Fibroblast of peridontal ligament (primary cell): ENCODE results near the gene CDK11A.

ENCODE experiments used
- DNase-seq: peaks from one replicate; pipeline ENCODE4 v3.0.0-alpha.2; 2010; ENCODE audit errors: extremely low read depth

Gene CDK11A

DNA sequence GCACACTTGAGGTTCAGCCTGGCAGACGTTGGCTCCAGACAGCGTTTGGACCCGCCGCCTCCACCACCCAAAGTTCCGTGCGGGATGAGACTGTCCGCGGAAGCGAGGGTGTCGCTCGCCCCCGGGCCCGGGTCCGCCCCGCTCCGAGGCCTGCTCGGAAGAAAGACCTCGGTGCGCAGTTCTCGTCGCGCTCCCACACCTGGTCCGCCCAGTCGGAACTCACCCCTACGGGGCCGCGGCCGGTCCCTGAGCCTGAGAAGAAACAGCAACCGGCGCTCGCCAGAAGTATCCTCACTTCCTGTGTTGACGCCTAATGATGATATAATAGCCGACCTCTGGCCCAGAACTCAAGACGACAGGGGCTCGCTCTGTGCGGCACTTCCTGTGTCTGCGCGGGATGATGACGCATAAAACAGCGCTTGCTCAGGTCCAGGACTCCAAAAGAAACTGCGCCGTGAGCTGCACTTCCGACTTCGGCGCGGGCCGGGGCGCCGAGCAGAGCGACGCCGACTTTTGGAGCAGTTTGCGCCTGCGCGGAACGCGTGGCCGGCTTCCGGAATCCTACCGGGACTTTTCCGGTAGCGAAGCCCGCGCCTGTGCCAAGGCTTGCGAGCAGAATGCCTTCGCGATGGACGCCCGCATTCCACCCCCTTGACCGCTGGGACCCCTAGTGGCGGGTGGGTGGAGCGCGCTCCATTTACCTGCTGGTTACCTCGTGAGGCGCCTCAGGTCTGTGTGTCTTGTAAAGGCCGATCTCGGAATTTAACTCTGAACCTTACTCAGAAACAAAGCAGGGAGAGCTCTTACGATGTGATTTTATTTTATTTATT is at the start of gene CDK11A:
Gene CDK11A, minus strand, starts transcription at position 323 of the 830 bp plus-strand sequence. CDS start 1,539 bp downstream, outside the sequence.
- peak; percentile 100 for DNase-seq

DNA sequence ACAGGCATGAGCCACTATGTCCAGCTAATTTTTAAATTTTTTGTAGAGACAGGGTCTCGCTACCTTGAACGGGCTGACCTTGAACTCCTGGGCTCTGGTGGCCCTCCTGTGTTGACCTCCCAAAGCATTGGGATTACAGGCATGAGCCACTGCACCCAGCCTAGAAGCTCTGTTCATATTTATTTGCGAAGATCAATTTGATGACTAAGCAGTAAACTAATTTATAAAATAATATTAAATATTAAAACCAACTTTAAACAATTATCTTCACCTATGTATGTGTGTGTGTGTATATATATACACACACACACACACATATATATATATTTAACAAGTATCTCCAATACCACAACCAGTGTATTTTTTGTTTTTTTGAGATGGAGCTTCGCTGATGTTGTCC is 49.7 kb upstream of the CDK11A start:
- no peak for DNase-seq

DNA sequence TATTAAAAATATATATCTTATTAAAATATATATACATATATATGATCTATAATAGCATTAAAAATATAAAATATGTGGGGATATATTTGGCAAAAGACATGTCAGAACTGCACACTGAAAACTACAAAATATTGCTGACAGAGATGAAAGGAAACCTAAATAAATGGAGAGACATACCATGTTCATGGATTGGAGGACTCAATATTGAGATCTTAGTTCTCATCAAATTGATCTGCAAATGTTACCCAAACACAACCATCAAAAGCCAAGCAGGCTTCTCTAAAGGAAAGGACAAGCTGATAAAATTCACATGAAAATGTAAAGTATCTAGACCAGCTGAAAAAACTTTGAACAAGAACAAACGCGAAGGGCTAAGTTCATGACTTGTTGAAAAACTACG is 46.9 kb upstream of the CDK11A start:
- DNase-seq: no peak

DNA sequence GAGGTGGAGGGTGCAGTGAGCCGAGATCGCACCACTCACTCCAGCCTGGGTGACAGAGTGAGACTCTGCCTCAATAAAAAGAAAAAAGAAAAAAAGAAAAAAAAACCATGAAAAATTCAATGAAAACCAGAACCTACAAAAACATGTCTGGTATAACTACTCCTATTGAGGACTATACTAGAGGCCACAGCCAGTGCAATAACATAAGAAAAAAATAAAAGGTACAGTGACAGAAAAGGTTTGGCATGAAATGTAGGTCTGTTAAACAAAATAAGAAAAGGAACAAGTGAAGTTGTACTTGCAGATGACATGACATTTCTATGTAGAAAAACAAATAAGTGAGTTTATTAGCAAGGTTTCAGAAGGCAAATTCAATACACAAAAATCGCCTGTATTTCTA is 45.9 kb upstream of the CDK11A start:
- DNase-seq: no peak

DNA sequence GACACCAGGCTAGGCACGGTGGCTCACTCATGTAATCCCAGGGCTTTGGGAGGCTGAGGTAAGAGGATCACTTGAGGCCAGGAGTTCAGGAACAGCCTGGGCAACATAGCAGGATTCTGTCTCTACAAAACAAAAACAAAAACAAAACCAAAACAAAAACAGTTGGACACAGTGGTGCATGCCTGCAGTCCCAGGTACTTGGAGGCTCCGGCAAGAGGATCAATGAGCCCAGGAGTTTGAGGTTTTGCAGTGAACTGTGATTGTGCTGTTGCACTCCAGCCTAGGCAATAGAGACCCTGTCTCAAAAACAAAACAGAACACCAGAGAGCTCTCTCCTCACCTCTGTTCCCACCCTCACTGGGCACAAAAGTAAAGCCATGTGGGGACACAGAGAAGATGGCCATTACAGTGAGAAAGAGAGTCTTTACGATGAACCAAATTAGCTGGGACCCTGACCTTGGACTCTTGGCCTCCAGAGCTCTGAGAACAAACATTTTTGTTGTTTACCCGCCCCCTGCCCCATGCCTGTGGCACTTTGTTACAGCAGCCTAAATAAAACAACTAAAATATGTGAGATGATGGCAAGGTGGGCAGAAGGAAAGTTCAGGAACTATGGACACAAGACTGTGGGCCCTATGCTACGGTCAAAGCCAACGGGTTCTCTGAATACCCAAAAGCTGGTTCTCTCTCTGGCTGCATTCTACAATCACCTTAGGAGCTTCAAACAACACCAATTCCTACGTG is 44.3 kb upstream of the CDK11A start:
- DNase-seq: no peak

DNA sequence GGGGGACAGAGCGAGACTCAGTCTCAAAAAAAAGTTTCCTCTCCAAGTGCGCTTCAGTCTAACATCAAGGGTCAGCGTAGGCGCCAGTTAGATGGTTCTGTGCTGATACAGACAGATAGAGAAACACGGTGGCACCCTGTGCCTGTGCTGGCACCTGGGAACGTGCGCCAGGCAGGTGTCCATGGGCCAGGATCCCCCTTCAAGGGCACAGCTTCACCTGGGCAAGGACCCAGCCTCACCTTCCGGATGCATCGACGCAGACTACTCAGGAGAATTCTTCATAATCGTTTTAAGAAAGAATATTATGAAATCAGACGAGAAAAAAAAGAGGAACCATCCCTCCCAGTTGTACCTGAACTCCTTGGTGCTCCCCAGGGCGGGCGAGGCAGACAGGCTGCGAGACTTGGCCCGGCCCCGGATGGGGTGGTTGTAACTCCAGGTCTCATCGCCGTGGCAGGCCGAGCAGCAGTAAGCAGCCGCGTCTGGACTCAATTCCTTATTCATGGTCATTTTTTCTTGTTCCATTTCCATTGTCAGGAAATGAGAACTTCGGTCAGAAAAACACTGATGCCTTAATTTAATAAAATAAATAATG is 40.8 kb upstream of the CDK11A start:
- no peak for DNase-seq

DNA sequence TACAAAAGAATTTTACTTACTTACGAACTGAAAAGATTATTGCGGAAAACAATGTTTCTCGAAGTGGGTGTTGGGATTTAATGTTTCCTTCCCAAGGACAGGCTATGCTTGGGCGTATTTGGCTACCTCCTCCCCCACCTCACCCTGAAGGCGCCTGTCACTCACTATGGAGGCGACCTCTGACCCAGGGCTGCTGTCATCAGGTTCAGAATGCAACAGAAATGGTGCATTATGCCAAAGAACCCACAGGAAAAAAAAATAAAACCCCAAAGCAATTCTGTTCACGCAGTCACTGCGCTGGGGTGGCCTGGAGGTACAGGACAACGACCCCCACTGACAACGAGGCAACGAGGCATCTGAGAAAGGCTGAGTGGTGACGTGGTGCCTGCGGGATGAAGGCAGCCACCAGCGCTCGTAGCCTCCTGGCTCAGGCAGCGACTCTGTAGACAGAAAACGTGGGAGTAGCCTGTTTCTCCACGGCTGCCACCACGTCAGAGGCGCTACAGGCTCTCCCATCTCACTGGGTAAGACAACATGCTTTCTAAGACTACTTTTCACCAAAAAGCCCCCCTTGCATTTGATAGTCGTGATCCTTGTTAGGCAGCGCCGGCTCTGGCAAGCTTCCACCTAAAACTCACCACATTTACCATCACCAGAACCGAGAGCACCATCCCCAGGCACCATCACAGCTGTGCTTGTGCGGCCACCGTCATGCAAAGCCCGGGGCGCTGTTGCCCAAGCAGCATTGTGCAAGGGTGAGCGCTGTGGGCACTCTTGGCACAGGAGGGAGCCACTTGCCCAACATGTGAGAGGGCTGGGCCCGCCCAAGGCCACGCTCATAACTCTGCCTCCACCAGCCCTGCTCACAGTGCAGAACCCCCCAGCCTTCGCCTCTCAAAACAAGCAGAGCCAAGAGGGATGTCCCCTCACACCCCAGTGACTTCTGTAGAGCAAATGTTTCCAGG is 39.8 kb upstream of the CDK11A start:
- no peak for DNase-seq

DNA sequence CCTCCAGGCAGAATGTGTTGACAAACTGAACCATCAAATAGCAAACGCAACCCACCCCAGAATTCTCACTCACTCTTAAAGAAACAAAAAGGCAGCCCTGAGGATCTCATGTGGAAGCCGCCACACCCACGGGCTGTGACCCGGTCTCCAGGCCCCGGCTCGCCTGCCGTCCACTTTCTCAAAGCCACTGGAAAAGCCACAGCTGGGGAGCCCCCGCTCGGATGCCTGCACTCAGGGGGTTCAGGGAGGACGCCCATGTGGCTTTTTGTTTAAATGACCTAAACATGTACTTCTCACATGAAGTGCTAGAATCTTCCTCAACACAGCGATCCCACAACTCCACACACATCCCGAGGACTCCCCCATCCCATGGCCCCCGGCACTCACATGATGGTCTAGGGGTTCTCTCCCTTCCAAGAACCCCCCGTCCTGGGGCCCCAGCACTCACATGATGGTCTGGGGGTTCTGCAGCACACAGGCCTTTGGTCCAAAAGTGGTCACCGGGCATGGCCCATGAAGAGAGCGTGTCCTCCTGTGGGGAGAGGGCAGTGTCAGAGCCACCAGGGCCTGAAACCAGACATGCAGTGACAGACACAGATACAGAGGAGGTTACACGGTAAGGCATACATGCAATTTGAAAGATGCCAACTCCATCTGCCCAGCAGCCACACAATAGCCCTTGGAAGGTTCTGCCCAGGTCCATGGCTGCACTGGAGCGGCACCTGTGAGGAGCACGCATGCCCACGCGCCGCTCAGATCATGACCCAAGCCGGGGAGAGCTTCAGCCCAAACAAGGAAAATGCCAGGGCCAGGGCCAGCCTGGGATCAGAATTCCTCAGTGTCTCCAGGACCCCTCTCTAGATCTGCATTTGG is 37.6 kb upstream of the CDK11A start:
- DNase-seq: no peak

DNA sequence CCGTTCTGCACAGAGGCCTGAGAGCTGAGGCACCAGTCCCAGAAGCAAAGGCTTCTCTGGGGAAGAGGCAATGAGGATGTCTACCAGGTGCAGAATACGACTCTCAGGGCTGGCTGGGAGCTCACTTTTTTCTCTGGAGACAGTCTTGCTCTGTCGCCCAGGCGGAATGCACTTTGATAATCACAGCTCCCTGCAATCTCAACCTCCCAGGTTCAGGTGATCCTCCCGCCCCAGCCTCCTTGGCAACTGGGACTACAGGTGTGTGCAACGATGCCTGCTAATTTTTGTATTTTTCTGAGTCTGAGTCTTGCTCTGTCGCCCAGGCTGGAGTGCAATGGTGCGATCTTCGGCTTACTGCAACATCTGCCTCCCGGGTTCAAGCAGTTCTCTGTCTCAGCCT is 36.6 kb upstream of the CDK11A start:
- DNase-seq: no peak

DNA sequence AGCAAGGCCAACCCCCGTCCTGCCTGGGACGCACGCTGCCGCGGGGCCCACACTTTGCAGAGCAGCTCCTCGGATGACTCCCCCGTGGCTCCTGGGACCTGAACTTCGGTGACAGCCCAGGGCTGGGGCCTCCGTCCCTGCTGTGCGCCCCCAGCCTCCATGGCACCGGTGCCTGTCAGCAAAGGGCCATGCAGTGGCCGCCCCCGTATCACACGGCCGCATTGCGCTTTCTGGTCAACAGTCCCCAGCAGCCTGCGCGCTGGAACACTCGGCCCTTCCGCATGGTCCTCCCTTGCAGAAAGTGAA is 36.1 kb upstream of the CDK11A start:
- DNase-seq: no peak

DNA sequence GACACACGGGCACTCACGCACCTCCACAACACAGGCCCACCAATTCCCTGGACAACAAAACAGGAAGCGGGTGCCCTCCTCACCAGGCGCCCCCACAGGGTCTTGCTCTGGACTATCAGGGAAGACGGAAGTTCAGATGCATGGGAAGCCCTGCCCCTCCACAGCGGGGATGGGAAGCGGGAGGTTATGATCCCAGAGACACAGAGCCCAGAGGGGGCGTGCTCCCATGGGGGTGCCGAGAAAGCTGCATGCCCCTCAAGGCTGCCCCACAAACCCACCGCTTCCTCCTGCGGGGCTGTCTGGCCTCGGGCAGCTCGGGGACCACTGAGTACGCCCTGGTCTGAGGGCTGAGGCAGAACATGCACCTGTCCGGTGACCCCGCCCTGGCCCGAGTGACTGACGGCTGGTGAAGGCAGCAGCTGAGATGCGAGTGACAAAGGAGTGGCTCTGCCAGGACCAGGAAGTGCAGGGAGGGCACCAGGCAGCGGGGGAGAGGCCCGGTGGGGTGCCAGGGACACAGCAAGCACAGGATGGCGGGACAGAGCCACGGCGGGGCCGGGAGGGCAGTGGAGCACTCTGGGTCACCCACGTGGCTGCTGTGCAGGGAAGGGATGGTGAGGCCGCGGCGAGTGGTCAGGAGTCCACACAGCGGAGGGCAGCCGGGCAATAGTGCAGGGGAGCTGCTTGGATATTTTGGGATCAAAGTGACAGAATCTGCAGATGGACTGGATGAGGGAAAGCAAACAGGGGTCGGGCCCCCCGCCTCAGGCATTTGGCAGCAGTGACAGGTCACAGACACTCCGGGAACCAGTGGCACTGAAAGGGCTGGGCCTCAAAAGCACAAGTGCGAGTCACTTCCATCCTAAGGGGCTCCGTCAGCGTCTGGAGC is 35.5 kb upstream of the CDK11A start:
- DNase-seq: no peak

DNA sequence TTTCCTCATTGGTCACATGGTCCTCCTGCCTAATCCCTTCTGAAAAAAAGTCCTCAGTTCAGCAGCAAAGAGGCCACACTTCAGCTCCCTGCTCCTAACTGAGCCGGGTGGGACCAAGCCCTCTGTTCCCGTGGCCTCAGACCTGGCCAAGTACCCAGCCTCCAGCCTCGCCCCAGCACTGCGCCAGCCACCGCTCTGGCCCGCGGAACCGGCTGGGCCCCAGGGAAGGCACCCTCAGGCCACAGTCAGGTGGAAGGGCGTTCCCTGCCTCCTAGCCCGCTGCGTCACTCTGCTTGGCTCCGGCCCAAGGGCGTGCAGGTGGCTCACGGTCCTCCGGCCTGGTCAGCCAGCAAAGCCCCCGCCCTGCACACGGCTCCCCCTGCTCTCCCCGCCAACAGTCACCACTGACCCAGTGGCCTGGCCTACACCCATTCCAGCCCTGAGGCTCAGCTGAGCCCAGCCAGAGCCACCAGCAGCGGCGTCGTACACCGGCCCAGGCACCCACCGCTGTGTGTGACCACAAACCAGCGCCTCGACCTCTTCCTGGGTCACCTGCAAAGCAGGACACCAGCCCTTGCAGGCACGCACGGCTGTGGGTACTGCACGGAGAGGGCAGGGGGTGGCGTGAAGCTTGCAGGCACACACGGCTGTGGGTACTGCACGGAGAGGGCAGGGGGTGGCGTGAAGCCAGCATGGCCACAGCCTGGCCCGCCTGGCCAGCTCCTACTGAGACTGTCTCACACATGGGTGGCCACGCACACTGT is 34.7 kb upstream of the CDK11A start:
- DNase-seq: no peak

DNA sequence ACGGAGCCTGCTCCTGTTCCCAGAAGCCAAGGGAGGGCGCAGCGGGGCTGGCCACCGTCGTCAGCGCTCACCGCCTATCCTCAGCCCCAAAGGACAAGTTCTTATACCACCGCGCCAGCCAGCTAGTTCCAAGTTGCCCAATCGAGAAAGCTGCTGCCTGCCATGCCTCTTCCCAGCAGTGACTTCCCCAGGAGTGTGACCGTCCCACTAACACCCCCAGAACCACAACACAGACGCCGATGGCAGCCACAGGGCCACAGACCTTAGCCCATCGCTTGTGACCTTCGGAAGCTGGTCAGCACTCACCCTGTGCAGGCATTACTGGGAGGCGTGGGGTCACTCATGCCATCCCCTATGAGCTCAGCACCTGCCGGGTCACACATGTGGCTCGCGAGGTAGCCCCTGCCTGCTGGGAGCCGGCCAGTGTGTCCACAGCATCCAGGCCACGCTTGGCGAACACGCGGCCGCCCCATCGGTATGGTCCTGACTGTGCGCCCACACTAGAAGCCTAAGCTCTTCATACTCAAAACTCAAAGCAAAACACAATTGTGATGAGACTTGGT is 34.0 kb upstream of the CDK11A start:
- DNase-seq: no peak

DNA sequence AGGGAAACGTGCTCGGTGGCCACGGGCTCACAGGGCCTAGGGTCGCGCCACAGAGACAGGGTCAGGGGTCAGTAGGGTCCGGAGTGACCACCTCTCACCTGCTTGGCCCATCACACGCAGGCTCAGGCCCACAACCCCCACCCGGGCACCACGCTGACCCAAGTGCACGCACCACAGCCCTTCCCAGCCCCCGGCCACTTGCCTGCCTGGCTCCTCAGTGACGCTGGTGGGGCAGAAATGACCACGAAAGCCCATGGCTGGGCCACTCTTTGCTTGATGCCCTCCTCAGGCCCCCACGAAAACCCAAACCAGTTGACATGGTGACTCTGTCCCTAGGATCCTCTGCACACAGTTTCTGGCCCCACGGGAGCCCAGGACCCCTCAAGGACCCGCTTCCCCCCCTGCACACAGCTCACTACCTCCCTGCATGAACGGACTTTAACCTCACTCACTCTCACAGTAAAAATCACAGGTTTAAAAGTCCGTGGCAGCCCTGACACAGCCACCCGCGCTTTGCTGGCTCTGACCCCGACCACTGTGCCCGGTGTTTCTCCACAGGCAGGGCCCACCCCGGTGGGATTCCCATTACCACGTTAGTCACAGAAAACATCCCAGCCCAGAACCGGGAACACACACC is 33.4 kb upstream of the CDK11A start:
- DNase-seq: no peak

DNA sequence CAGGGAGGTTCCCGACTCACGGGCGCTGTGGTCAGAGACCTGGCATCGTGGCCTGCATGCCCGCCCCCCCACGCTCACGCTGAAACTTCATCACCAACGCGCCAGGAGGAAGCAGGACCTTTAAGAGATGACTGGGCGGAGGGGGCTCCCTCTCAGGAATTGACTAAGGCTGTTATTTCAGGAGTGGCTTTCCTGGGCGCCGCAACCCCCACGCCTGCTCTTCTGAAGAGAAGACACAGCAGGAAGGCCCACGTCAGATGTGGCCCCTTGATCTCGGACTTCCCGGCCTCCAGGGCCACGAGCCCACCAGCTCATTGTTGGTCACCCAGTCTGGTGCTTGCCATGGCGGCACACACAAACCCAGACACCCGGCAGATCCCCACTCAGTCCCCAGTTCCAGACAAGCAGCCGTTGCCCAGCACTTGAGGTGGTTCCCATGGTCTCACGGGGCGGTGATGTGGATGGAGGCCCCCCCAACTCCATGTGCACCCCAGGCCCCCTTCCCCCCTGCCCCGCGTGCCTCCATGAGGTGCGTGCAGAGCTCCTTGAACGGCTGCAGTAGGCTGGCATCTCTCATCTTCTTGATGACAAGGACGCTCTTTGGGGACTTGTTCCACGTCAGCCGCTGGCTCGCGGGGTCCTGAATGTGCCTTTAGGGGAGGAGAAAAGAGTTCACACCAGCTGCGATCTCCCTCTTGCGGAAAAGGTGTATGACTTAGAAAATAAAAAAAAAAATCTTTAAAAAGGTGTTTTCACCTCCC is 32.7 kb upstream of the CDK11A start:
- DNase-seq: no peak

DNA sequence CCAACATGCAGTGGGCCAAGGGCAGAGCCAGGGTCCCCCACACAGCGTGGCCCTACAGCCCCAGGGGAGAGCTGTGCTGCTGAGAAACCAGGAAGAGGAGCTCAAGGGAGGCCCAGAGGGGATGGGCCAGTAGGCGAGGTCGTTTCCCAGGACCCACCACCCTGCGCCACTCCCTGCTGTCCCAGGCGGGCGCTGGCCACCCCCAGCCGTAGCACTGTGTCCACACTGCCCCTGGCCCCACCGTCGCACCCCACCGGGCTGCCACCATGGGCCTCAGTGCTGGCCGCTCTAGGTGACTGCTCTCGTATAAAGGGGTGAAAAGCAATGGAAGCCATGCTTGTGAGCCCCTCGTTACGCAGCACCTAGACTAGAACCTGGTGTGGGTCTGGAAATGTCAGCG is 31.7 kb upstream of the CDK11A start:
- DNase-seq: no peak

DNA sequence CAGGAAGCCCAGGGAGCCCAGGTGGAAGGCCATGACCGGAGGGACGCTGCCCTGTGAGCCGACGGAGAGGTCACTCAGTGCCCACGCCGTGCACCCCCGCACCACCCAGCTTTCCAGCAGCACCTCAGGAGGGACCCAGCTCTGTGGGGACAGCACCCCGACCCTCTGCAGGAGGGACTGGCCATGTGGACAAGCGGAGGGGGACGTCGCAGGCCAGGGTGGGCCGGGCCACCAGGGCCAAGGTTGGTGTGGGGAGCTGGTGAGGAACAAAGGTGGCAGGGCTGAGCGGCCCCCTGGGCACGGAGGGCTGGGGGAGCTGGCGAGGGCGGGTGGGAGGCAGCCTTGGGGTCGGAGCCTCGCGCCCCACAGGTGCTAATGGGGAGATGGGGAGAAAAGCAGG is 31.3 kb upstream of the CDK11A start:
- DNase-seq: no peak
